Esophagus muscularis mucosa (tissue), 4 donors: ENCODE results near the gene TTYH1.

Experiments used
- EP300 ChIP-seq: sonication (generic); formaldehyde crosslinking; IDR thresholded peaks from one replicate; pipeline ENCODE4 v1.6.1; 2017; ENCODE audit warnings: antibody characterized with exemption
- POLR2A ChIP-seq: fragments of 450-650 bp; IDR thresholded peaks from one replicate; pipeline ENCODE4 v1.6.1; 2017; ENCODE audit warnings: antibody characterized with exemption, moderate library complexity, mild to moderate bottlenecking, low read depth
- TF ChIP-seq, protein P1 (sequence below), 3 experiments: fragments of 200-600 bp in 2 of 3; fragments of 450-650 bp in 1 of 3; sonication (generic) in 2 of 3; IDR thresholded peaks; one replicate each; pipeline ENCODE4 v1.5.1; 2017 to 2019; ENCODE audit warnings: antibody characterized with exemption in 3 of 3, mild to moderate bottlenecking in 2 of 3, moderate library complexity in 1 of 3

GRCh38 chr19:54459282-54460229 is 44.3 kb downstream of the TTYH1 start:
- TF ChIP-seq, protein P1, sequence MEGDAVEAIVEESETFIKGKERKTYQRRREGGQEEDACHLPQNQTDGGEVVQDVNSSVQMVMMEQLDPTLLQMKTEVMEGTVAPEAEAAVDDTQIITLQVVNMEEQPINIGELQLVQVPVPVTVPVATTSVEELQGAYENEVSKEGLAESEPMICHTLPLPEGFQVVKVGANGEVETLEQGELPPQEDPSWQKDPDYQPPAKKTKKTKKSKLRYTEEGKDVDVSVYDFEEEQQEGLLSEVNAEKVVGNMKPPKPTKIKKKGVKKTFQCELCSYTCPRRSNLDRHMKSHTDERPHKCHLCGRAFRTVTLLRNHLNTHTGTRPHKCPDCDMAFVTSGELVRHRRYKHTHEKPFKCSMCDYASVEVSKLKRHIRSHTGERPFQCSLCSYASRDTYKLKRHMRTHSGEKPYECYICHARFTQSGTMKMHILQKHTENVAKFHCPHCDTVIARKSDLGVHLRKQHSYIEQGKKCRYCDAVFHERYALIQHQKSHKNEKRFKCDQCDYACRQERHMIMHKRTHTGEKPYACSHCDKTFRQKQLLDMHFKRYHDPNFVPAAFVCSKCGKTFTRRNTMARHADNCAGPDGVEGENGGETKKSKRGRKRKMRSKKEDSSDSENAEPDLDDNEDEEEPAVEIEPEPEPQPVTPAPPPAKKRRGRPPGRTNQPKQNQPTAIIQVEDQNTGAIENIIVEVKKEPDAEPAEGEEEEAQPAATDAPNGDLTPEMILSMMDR (IDR thresholded peaks at IDR 0.05), result no peak
- TF ChIP-seq EP300, result no peak
- no peak for TF ChIP-seq POLR2A
